SHP77 treated with DMSO at 0.1 percent for 48 hours (cell line): ENCODE measurements around the gene RPL27A.
A peak's percentile ranks its signal among the peaks of the same experiment; 100 is the strongest.

Experiments used
- DNase-seq: peaks from one replicate; lab custom pipeline; 2025; lab: John Stamatoyannopoulos, UW

RPL27A gene

GRCh38 chr11:8721609-8722500, 39.3 kb downstream of the RPL27A start:
- DNase-seq = no peak

GRCh38 chr11:8722809-8723208, 40.2 kb downstream of the RPL27A start:
- no peak for DNase-seq

- no peak for DNase-seq
Observed at GRCh38 chr11:8723711-8724110, 41.1 kb downstream of the RPL27A start.

GRCh38 chr11:8724682-8725081, 42.1 kb downstream of the RPL27A start:
- no peak for DNase-seq

GRCh38 chr11:8726395-8726794, 43.8 kb downstream of the RPL27A start:
- no peak for DNase-seq

GRCh38 chr11:8728563-8728962, 46.0 kb downstream of the RPL27A start:
- no peak for DNase-seq

GRCh38 chr11:8729067-8729466, 46.5 kb downstream of the RPL27A start:
- DNase-seq = no peak

GRCh38 chr11:8729837-8730696, 47.5 kb downstream of the RPL27A start:
- DNase-seq = no peak

- no peak for DNase-seq
Observed at GRCh38 chr11:8730697-8731020, 48.1 kb downstream of the RPL27A start.

- DNase-seq = no peak
Observed at GRCh38 chr11:8731647-8732323, 49.2 kb downstream of the RPL27A start.

GRCh38 chr11:8732324-8732670, 49.7 kb downstream of the RPL27A start:
- DNase-seq = no peak

- no peak for DNase-seq
Observed at GRCh38 chr11:8732748-8733241, 50.2 kb downstream of the RPL27A start.

GRCh38 chr11:8733852-8734251, 51.3 kb downstream of the RPL27A start:
- no peak for DNase-seq

- DNase-seq = no peak
Observed at GRCh38 chr11:8735094-8735493, 52.5 kb downstream of the RPL27A start.

GRCh38 chr11:8739309-8739793, 56.8 kb downstream of the RPL27A start:
- peak; percentile 41 for DNase-seq
